Smooth muscle cell (in vitro differentiated cells): ENCODE results near the gene LRP1. TPM values are rescaled to one million over a fixed set of nuclear protein-coding genes. Genes with fewer than 3 reads are reported as not detected.

ENCODE experiments used
- DNase-seq: peaks from one replicate; lab custom pipeline; 2025; ENCODE audit not compliant: unreplicated experiment; lab: John Stamatoyannopoulos, UW
- H2AFZ ChIP-seq: fragments of 200-600 bp; sonication (generic); 2 replicates; pipeline ENCODE4 v1.6.0; 2016; ENCODE audit warnings: antibody characterized with exemption, low read depth, mild to moderate bottlenecking
- H3F3A ChIP-seq: fragments of 200-600 bp; sonication (generic); 2 replicates; pipeline ENCODE4 v1.6.0; 2017; ENCODE audit warnings: antibody characterized with exemption, low read depth
- H3K27ac ChIP-seq: fragments of 200-600 bp; sonication (generic); 2 replicates; pipeline ENCODE4 v1.5.1; 2016; ENCODE audit warnings: low read depth, mild to moderate bottlenecking
- H3K27me3 ChIP-seq: fragments of 200-600 bp; sonication (generic); 2 replicates; pipeline ENCODE4 v1.6.1; 2016; ENCODE audit warnings: low read depth, mild to moderate bottlenecking
- H3K36me3 ChIP-seq: fragments of 200-600 bp; sonication (generic); 2 replicates; pipeline ENCODE4 v1.5.1; 2016; ENCODE audit warnings: low read depth
- H3K4me1 ChIP-seq: fragments of 200-600 bp; sonication (generic); 2 replicates; pipeline ENCODE4 v1.5.1; 2016; ENCODE audit warnings: low read depth
- H3K4me2 ChIP-seq: fragments of 200-600 bp; sonication (generic); 2 replicates; pipeline ENCODE4 v1.6.0; 2016; ENCODE audit warnings: mild to moderate bottlenecking
- H3K4me3 ChIP-seq: fragments of 200-600 bp; sonication (generic); 2 replicates; pipeline ENCODE4 v1.5.1; 2016; ENCODE audit warnings: mild to moderate bottlenecking
- H3K79me2 ChIP-seq: fragments of 200-600 bp; sonication (generic); 2 replicates; pipeline ENCODE4 v1.6.0; 2016; ENCODE audit warnings: low read depth, mild to moderate bottlenecking
- H3K9ac ChIP-seq: fragments of 200-600 bp; sonication (generic); 2 replicates; pipeline ENCODE4 v1.6.0; 2016; ENCODE audit warnings: low read depth
- H3K9me3 ChIP-seq: fragments of 200-600 bp; sonication (generic); replicated peaks from 2 replicates; pipeline ENCODE4 v1.5.1; 2016; ENCODE audit warnings: low read depth
- H4K20me1 ChIP-seq: fragments of 200-600 bp; sonication (generic); 2 replicates; pipeline ENCODE4 v1.6.0; 2016; ENCODE audit warnings: low read depth
- CTCF ChIP-seq: fragments of 200-600 bp; sonication (generic); IDR thresholded peaks from 2 replicates; pipeline ENCODE4 v1.5.1; 2017; ENCODE audit warnings: borderline replicate concordance, mild to moderate bottlenecking, antibody characterized with exemption; ENCODE audit not compliant: insufficient read depth, poor library complexity, severe bottlenecking
- WGBS: methylation state at CpG from one replicate; pipeline ENCODE4 v1.1.7; 2016; ENCODE audit warnings: low lambda C conversion rate; 5-methylcytosine and 5-hydroxymethylcytosine counted together
- polyA plus RNA-seq: library from polyadenylated mRNA; unstranded; fragments of >200 nt; fragmentation: Nextera tagmentation; extraction: Ambion mirVana; gene quantifications from 2 replicates; pipeline ENCODE4 v1.2.1, GENCODE V29; 2016
- total RNA-seq: library from RNA; depleted of rRNA; stranded (reverse); fragments of >200 nt; gene quantifications from 2 replicates; pipeline ENCODE4 v1.2.3, GENCODE V29; 2014

The LRP1 gene
- total and polyA plus RNA-seq, 2 experiments from 2014 or later, result 75.3 to 95.4 TPM

GRCh38 chr12:57215065-57215464 lies 86.8 kb downstream of the LRP1 start:
- peaks cover 57% of the 10 kb centered on the region for H4K20me1 ChIP-seq
- no peak for TF ChIP-seq CTCF
- H3K27me3 ChIP-seq, result peaks cover 53% of the 10 kb centered on the region

GRCh38 chr12:57215668-57216013 lies 87.4 kb downstream of the LRP1 start:
- Histone ChIP-seq H3K36me3 (no peaks in the 10 kb centered on the region), H3K4me2 (peak overlapping the region; percentile 97), H3K27me3 (peaks cover 58% of the 10 kb centered on the region), H3F3A (peaks cover 22% of the 10 kb centered on the region), H3K27ac (no peak overlapping the region), H3K4me1 (peaks cover 27% of the 10 kb centered on the region), H3K9me3 (no peaks in the 10 kb centered on the region), H3K4me3 (peak overlapping the region; percentile 62), H4K20me1 (peaks cover 51% of the 10 kb centered on the region), H3K9ac (no peak overlapping the region), H2AFZ (no peak overlapping the region), H3K79me2 (no peaks in the 10 kb centered on the region)
- DNase-seq, result no peak
- no peak for TF ChIP-seq CTCF
- 41% methylated on average over 7 of the region's 7 CpGs for WGBS

More at GRCh38 chr12:57215065-57215464, 86.8 kb downstream of the LRP1 start:
- Histone ChIP-seq H3K4me1 (peaks cover 22% of the 10 kb centered on the region), H3K27ac (no peak overlapping the region), H3K9ac (no peak overlapping the region), H3K36me3 (no peaks in the 10 kb centered on the region), H3K79me2 (no peaks in the 10 kb centered on the region), H3K9me3 (no peaks in the 10 kb centered on the region), H2AFZ (no peak overlapping the region), H3F3A (peaks cover 22% of the 10 kb centered on the region), H3K4me2 (no peak overlapping the region), H3K4me3 (no peak overlapping the region)
- DNase-seq, result no peak
- WGBS, result 71% methylated on average over 11 of the region's 11 CpGs

GRCh38 chr12:57216014-57216911 lies 88.0 kb downstream of the LRP1 start, which contains the start of gene NXPH4:
Gene NXPH4, plus strand, starts transcription at chr12:57216794. Its CDS starts 176 bp downstream, at chr12:57216970.
- Histone ChIP-seq H3K27me3 (peaks cover 65% of the 10 kb centered on the region), H3K27ac (no peak within 1 kb of the TSS), H4K20me1 (peaks cover 45% of the 10 kb centered on the region), H3K4me1 (peaks cover 31% of the 10 kb centered on the region), H3K9me3 (no peaks in the 10 kb centered on the region), H3K79me2 (no peaks in the 10 kb centered on the region), H2AFZ (no peak within 1 kb of the TSS), H3K9ac (no peak within 1 kb of the TSS), H3K4me3 (peak within 1 kb of the TSS; percentile 62), H3F3A (peaks cover 22% of the 10 kb centered on the region), H3K36me3 (no peaks in the 10 kb centered on the region), H3K4me2 (peak within 1 kb of the TSS; percentile 97)
- TF ChIP-seq CTCF, result no peak
- 2% methylated on average over 27 of the region's 102 CpGs for WGBS
- DNase-seq, result no peak
